Activated CD8-positive, alpha-beta T cell treated with anti-CD3 and anti-CD28 coated beads for 36 hours (primary cell): ENCODE results near the gene FGD5. TPM values are rescaled to one million over a fixed set of nuclear protein-coding genes. Genes with fewer than 3 reads are reported as not detected.
A peak's percentile ranks its signal among the peaks of the same experiment; 100 is the strongest.

ENCODE experiments used
- ATAC-seq: fragments of 200-7000 bp; cut with Tn5 transposase; one replicate; pipeline ENCODE4 v1.10.0; 2021; ENCODE audit warnings: mild to moderate bottlenecking, moderate library complexity
- CTCF ChIA-PET: fragments of 350-600 bp; sonication (Branson Sonifier 250); formaldehyde crosslinking; loops from one replicate; lab custom pipeline; 2021; ENCODE audit warnings: antibody characterized with exemption; lab: Charles Lee
- POLR2A ChIA-PET: fragments of 350-600 bp; sonication (Branson Sonifier 250); formaldehyde crosslinking; loops from one replicate; lab custom pipeline; 2021; ENCODE audit warnings: antibody characterized with exemption; lab: Charles Lee
- DNase-seq: peaks from one replicate; pipeline ENCODE4 v3.0.0-alpha.2; 2020
- H3K27ac Mint-ChIP-seq: one replicate; pipeline ENCODE4 v1.8.0; 2021; ENCODE audit warnings: mild to moderate bottlenecking, mixed read lengths
- H3K27me3 Mint-ChIP-seq: one replicate; pipeline ENCODE4 v1.8.0; 2021; ENCODE audit warnings: mixed read lengths
- H3K36me3 Mint-ChIP-seq: one replicate; pipeline ENCODE4 v1.8.0; 2021; ENCODE audit warnings: low read depth, mixed read lengths
- H3K4me1 Mint-ChIP-seq: one replicate; pipeline ENCODE4 v1.8.0; 2021; ENCODE audit warnings: low read depth, mixed read lengths
- H3K4me3 Mint-ChIP-seq: one replicate; pipeline ENCODE4 v1.8.0; 2021; ENCODE audit warnings: mild to moderate bottlenecking, moderate library complexity, mixed read lengths
- H3K9me3 Mint-ChIP-seq: one replicate; pipeline ENCODE4 v1.8.0; 2021; ENCODE audit warnings: mixed read lengths
- intact Hi-C: fragments of 100-400 bp; cut with micrococcal nuclease; formaldehyde crosslinking; loops from one replicate; pipeline ENCODE4 v1.10.0; 2022
- total RNA-seq, 2 experiments: library from RNA; stranded (reverse); gene quantifications; one replicate each; pipeline ENCODE4 v1.2.3, GENCODE V29; 2021
- TF ChIP-seq, protein P1 (sequence below): fragments of 200-600 bp; IDR thresholded peaks from one replicate; pipeline ENCODE4 v1.8.0; 2022; ENCODE audit warnings: antibody characterized with exemption, mild to moderate bottlenecking

The FGD5 gene
- total RNA-seq, 2 experiments from 2014 or later = not detected

GRCh38 chr3:14775011-14775410 lies 43.8 kb upstream of the FGD5 start:
- CTCF ChIA-PET = no interaction called here
- no peaks in the 10 kb centered on the region for H3K4me1 Mint-ChIP-seq
- H3K36me3 Mint-ChIP-seq = no peaks in the 10 kb centered on the region
- no peak overlapping the region for H3K4me3 Mint-ChIP-seq
- POLR2A ChIA-PET = no interaction called here
- ATAC-seq (no peak), DNase-seq (no peak)
- intact Hi-C loops = no loop called here
- no peaks in the 10 kb centered on the region for H3K27me3 Mint-ChIP-seq
- peaks cover 10% of the 10 kb centered on the region for H3K9me3 Mint-ChIP-seq
- no peak overlapping the region for H3K27ac Mint-ChIP-seq
- TF ChIP-seq, protein P1, sequence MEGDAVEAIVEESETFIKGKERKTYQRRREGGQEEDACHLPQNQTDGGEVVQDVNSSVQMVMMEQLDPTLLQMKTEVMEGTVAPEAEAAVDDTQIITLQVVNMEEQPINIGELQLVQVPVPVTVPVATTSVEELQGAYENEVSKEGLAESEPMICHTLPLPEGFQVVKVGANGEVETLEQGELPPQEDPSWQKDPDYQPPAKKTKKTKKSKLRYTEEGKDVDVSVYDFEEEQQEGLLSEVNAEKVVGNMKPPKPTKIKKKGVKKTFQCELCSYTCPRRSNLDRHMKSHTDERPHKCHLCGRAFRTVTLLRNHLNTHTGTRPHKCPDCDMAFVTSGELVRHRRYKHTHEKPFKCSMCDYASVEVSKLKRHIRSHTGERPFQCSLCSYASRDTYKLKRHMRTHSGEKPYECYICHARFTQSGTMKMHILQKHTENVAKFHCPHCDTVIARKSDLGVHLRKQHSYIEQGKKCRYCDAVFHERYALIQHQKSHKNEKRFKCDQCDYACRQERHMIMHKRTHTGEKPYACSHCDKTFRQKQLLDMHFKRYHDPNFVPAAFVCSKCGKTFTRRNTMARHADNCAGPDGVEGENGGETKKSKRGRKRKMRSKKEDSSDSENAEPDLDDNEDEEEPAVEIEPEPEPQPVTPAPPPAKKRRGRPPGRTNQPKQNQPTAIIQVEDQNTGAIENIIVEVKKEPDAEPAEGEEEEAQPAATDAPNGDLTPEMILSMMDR = no peak

DNA sequence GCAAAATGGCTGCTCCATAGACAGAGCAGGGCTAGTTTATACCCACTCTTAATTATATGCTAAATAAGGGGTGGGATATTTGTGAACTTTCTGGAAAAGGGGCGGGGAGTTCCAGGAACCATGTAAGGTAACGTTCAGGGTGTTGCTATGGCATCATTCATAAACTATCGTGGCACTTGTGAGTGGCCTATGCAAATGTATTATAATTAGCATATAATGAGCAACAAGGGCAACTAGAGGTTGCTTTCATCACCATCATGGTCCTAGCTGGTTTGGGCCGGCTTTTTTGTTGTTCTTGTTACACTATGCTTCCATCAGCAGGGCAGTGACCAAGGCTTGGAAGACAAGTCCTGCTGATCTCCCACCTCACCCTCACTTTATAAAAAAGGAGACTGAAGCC lies 43.2 kb upstream of the FGD5 start:
- no peak overlapping the region for H3K27ac Mint-ChIP-seq
- no peaks in the 10 kb centered on the region for H3K36me3 Mint-ChIP-seq
- TF ChIP-seq, protein P1 = no peak
- no peaks in the 10 kb centered on the region for H3K27me3 Mint-ChIP-seq
- ATAC-seq (no peak), DNase-seq (no peak)
- H3K4me3 Mint-ChIP-seq = no peak overlapping the region
- ChIA-PET CTCF (no interaction called here), POLR2A (no interaction called here)
- H3K9me3 Mint-ChIP-seq = peaks cover 10% of the 10 kb centered on the region
- intact Hi-C loops = no loop called here
- H3K4me1 Mint-ChIP-seq = no peaks in the 10 kb centered on the region

GRCh38 chr3:14779069-14779685 lies 39.6 kb upstream of the FGD5 start:
- TF ChIP-seq, protein P1 = no peak
- intact Hi-C loops = no loop called here

DNA sequence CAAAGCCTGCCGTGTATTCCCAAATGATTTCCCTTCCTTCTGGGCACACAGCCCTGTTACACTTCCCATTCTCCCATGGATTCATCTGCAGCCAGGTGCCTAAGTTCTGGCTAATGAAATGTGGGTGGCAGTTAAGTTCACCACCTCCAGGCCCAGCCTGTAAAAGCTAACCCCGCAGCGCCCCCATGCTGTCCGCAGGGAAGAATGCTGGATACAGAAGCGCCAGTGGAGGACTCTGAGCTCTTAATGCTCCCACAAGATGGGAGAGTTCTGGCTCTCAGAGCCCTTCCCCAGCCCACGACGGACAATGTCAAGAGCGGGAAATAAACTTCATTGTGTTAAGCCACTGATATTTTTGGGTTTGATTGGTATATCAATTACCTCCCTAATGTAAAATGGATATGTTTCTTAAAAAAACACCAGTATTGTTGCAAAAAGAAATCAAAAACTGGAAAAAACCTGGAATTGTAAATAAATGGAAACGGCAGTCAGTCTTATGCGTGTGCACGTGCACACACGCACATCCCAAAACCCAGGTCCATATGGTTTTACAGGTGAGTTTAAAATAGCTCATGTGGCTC lies 37.7 kb upstream of the FGD5 start:
- H3K27ac Mint-ChIP-seq = no peak overlapping the region
- intact Hi-C loops = no loop called here
- peaks cover 2% of the 10 kb centered on the region for H3K27me3 Mint-ChIP-seq
- ATAC-seq (no peak), DNase-seq (peak; percentile 66)
- no peak overlapping the region for H3K4me3 Mint-ChIP-seq
- H3K36me3 Mint-ChIP-seq = no peaks in the 10 kb centered on the region
- CTCF ChIA-PET = interaction anchor here (0.7 to 2.6 kb wide), 14 partner anchors 8 to 577 kb away, joined by 3 to 12 read pairs (median 4); partner anchors contain the start of gene C3orf20
- TF ChIP-seq, protein P1 = peak; percentile 69
- H3K9me3 Mint-ChIP-seq = peaks cover 10% of the 10 kb centered on the region
- POLR2A ChIA-PET = interaction anchor here (1.3 kb wide), 1 partner anchor 12 kb away, joined by 4 read pairs; no protein-coding TSS in a partner anchor
- no peaks in the 10 kb centered on the region for H3K4me1 Mint-ChIP-seq

More at GRCh38 chr3:14779069-14779685, 39.6 kb upstream of the FGD5 start:
- ChIA-PET POLR2A (no interaction called here), CTCF (interaction anchor here (1.9 kb wide), 1 partner anchor 12 kb away, joined by 5 read pairs; no protein-coding TSS in a partner anchor)
- Mint-ChIP-seq H3K27me3 (no peaks in the 10 kb centered on the region), H3K9me3 (peaks cover 10% of the 10 kb centered on the region), H3K4me1 (no peaks in the 10 kb centered on the region), H3K36me3 (no peaks in the 10 kb centered on the region), H3K27ac (no peak overlapping the region), H3K4me3 (no peak overlapping the region)
- no peak for ATAC-seq
- DNase-seq = no peak

- no peak for ATAC-seq
- H3K4me3 Mint-ChIP-seq = no peak overlapping the region
Measured at GRCh38 chr3:14783480-14784086, 35.2 kb upstream of the FGD5 start.

More at GRCh38 chr3:14783480-14784086, 35.2 kb upstream of the FGD5 start:
- Mint-ChIP-seq H3K9me3 (peaks cover 8% of the 10 kb centered on the region), H3K27ac (no peak overlapping the region), H3K36me3 (no peaks in the 10 kb centered on the region), H3K27me3 (peaks cover 2% of the 10 kb centered on the region), H3K4me1 (no peaks in the 10 kb centered on the region)
- CTCF ChIA-PET = interaction anchor here (1.3 kb wide), 1 partner anchor 137 kb away, joined by 4 read pairs; no protein-coding TSS in a partner anchor
- TF ChIP-seq, protein P1 = no peak
- intact Hi-C loops = no loop called here
- DNase-seq = no peak
- POLR2A ChIA-PET = no interaction called here
